B cell (primary cell): ENCODE results near the gene FAM117B. TPM values are rescaled to one million over a fixed set of nuclear protein-coding genes. Genes with fewer than 3 reads are reported as not detected.

Experiments used
- ATAC-seq: fragments of 200-7000 bp; cut with Tn5 transposase; one replicate; pipeline ENCODE4 v1.10.0; 2021; ENCODE audit warnings: low read depth, mild to moderate bottlenecking, moderate number of reproducible peaks, moderate library complexity
- CTCF ChIA-PET: fragments of 350-600 bp; sonication (Branson Sonifier 250); formaldehyde crosslinking; loops from one replicate; lab custom pipeline; 2021; ENCODE audit warnings: antibody characterized with exemption, inconsistent platforms; lab: Charles Lee
- POLR2A ChIA-PET: fragments of 350-600 bp; sonication (Branson Sonifier 250); formaldehyde crosslinking; loops from one replicate; lab custom pipeline; 2021; ENCODE audit warnings: antibody characterized with exemption; lab: Charles Lee
- DNase-seq: peaks from one replicate; pipeline ENCODE4 v3.0.0; 2013
- H2AFZ ChIP-seq: 2 replicates; pipeline ENCODE4 v1.6.1; 2012; ENCODE audit warnings: mild to moderate bottlenecking, low read depth, low read length; ENCODE audit not compliant: insufficient read depth, poor library complexity, severe bottlenecking
- H3K27ac ChIP-seq, 2 donors: 1 replicate in 1 of 2; 2 replicates in 1 of 2; pipeline ENCODE4 v1.5.1; 2012 to 2013; ENCODE audit warnings: low read length in 2 of 2, mild to moderate bottlenecking in 2 of 2, moderate library complexity in 1 of 2
- H3K27me3 ChIP-seq, 4 experiments: fragments of 200-600 bp in 1 of 4; sonication (generic) in 1 of 4; replicated peaks in 1 of 4; 1 replicate in 2 of 4; 2 replicates in 2 of 4; pipeline versions ENCODE4 v1.6.1 to v1.7.0; 2013 to 2016; ENCODE audit warnings: low read length in 3 of 4, mild to moderate bottlenecking in 2 of 4, mixed read lengths in 1 of 4, moderate library complexity in 1 of 4; ENCODE audit not compliant: insufficient read depth in 4 of 4, control insufficient read depth in 3 of 4; ENCODE audit errors: control extremely low read depth in 1 of 4
- H3K36me3 ChIP-seq, 2 experiments: replicated peaks in 1 of 2; 1 replicate in 1 of 2; 2 replicates in 1 of 2; pipeline versions ENCODE4 v1.6.1 to v1.7.1; 2013; ENCODE audit warnings: low read length in 1 of 2; ENCODE audit not compliant: insufficient read depth in 2 of 2, control insufficient read depth in 1 of 2; ENCODE audit errors: control extremely low read depth in 1 of 2, extremely low read depth in 1 of 2
- H3K4me1 ChIP-seq, 2 donors: fragments of 200-600 bp in 1 of 2; sonication (generic) in 1 of 2; 1 replicate in 1 of 2; 2 replicates in 1 of 2; pipeline versions ENCODE4 v1.5.1 to v1.6.1; 2013 to 2017; ENCODE audit warnings: low read length in 2 of 2; ENCODE audit not compliant: control insufficient read depth in 2 of 2, insufficient read depth in 2 of 2
- H3K4me2 ChIP-seq: replicated peaks from 2 replicates; pipeline ENCODE3; 2012; ENCODE audit warnings: mild to moderate bottlenecking, low read depth, low read length; ENCODE audit not compliant: poor library complexity, severe bottlenecking
- H3K4me3 ChIP-seq, 5 experiments: fragments of 200-600 bp in 1 of 5; sonication (generic) in 1 of 5; 1 replicate in 3 of 5; 2 replicates in 2 of 5; pipeline versions ENCODE4 v1.5.1 to v1.7.0; 2011 to 2016; ENCODE audit warnings: low read length in 4 of 5, mild to moderate bottlenecking in 4 of 5, low read depth in 2 of 5, control low read depth in 1 of 5, moderate library complexity in 1 of 5; ENCODE audit not compliant: insufficient read depth in 1 of 5; ENCODE audit errors: control extremely low read depth in 1 of 5, extremely low read depth in 1 of 5
- H3K79me2 ChIP-seq: fragments of 200-600 bp; sonication (generic); one replicate; pipeline ENCODE4 v1.6.0; 2016; ENCODE audit warnings: low read length; ENCODE audit not compliant: control insufficient read depth, insufficient read depth
- H3K9ac ChIP-seq: fragments of 200-600 bp; sonication (generic); 2 replicates; pipeline ENCODE4 v1.6.1; 2017; ENCODE audit warnings: mild to moderate bottlenecking, low read length, moderate library complexity
- H3K9me3 ChIP-seq, 3 donors: one replicate each; pipeline versions ENCODE4 v1.6.1 to v1.7.1; 2013; ENCODE audit warnings: low read length in 2 of 3; ENCODE audit not compliant: control insufficient read depth in 2 of 3, insufficient read depth in 1 of 3; ENCODE audit errors: control extremely low read depth in 1 of 3
- H4K20me1 ChIP-seq: 2 replicates; pipeline ENCODE4 v1.6.0; 2012; ENCODE audit warnings: mild to moderate bottlenecking, low read length; ENCODE audit not compliant: insufficient read depth, control insufficient read depth, poor library complexity, severe bottlenecking
- H3K27ac Mint-ChIP-seq: one replicate; pipeline ENCODE4 v1.8.0; 2021; ENCODE audit warnings: mixed read lengths
- H3K27me3 Mint-ChIP-seq: one replicate; pipeline ENCODE4 v1.8.0; 2021; ENCODE audit warnings: mixed read lengths
- H3K4me1 Mint-ChIP-seq: one replicate; pipeline ENCODE4 v1.8.0; 2021; ENCODE audit warnings: mixed read lengths
- H3K4me3 Mint-ChIP-seq: one replicate; pipeline ENCODE4 v1.8.0; 2021; ENCODE audit warnings: mixed read lengths
- H3K9me3 Mint-ChIP-seq: one replicate; pipeline ENCODE4 v1.8.0; 2022; ENCODE audit warnings: mixed read lengths; ENCODE audit not compliant: insufficient read depth
- EZH2 ChIP-seq: IDR thresholded peaks from 2 replicates; pipeline ENCODE4 v1.6.1; 2012; ENCODE audit warnings: borderline replicate concordance, low read depth, mild to moderate bottlenecking, moderate library complexity, low read length; ENCODE audit not compliant: insufficient read depth, poor library complexity, severe bottlenecking
- WGBS: methylation state at CpG from one replicate; pipeline ENCODE4 v1.1.5; 2013; ENCODE audit warnings: missing lambda C conversion rate; ENCODE audit not compliant: insufficient coverage; 5-methylcytosine and 5-hydroxymethylcytosine counted together
- intact Hi-C: fragments of 100-400 bp; cut with micrococcal nuclease; formaldehyde crosslinking; loops from one replicate; pipeline ENCODE4 v1.10.0; 2022
- polyA plus RNA-seq: library from polyadenylated mRNA; depleted of rRNA; stranded (reverse); fragments of >200 nt; gene quantifications from 2 replicates; pipeline ENCODE4 v1.2.3, GENCODE V29; 2012
- total RNA-seq, 2 donors: library from RNA; stranded (reverse); fragments of 120-200 nt in 1 of 2; gene quantifications; 1 replicate in 1 of 2; 2 replicates in 1 of 2; pipeline versions ENCODE4 v1.2.3 to v1.2.4, GENCODE V29; 2013 to 2022
- TF ChIP-seq, protein P1 (sequence below): fragments of 200-600 bp; IDR thresholded peaks from one replicate; pipeline ENCODE4 v1.8.0; 2022; ENCODE audit warnings: antibody characterized with exemption, mild to moderate bottlenecking

The FAM117B gene
- total and polyA plus RNA-seq, 2 donors (not counting 1 experiment from before 2014, with no cell fraction given) = 11.5 to 50.1 TPM

GRCh38 chr2:202628646-202629198, 6.0 kb upstream of the FAM117B start:
- CTCF ChIA-PET = interaction anchor here (0.6 to 1.5 kb wide), 3 partner anchors 14 to 146 kb away, joined by 3 to 4 read pairs (median 3); no protein-coding TSS in a partner anchor
- no peaks in the 10 kb centered on the region for H3K36me3 ChIP-seq
- H3K79me2 ChIP-seq = peaks cover 27% of the 10 kb centered on the region
- no peak overlapping the region for H3K9ac ChIP-seq
- peaks cover 24% of the 10 kb centered on the region for H3K4me1 Mint-ChIP-seq
- POLR2A ChIA-PET = interaction anchor here (0.7 to 1.4 kb wide), 2 partner anchors 38 to 40 kb away, joined by 5 read pairs; no protein-coding TSS in a partner anchor
- H3K4me3 ChIP-seq = no peak overlapping the region
- no peaks in the 10 kb centered on the region for H3K9me3 ChIP-seq
- TF ChIP-seq, protein P1, sequence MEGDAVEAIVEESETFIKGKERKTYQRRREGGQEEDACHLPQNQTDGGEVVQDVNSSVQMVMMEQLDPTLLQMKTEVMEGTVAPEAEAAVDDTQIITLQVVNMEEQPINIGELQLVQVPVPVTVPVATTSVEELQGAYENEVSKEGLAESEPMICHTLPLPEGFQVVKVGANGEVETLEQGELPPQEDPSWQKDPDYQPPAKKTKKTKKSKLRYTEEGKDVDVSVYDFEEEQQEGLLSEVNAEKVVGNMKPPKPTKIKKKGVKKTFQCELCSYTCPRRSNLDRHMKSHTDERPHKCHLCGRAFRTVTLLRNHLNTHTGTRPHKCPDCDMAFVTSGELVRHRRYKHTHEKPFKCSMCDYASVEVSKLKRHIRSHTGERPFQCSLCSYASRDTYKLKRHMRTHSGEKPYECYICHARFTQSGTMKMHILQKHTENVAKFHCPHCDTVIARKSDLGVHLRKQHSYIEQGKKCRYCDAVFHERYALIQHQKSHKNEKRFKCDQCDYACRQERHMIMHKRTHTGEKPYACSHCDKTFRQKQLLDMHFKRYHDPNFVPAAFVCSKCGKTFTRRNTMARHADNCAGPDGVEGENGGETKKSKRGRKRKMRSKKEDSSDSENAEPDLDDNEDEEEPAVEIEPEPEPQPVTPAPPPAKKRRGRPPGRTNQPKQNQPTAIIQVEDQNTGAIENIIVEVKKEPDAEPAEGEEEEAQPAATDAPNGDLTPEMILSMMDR = no peak
- TF ChIP-seq EZH2 = no peak
- no peak overlapping the region for H3K4me2 ChIP-seq
- H2AFZ ChIP-seq = no peak overlapping the region
- DNase-seq (no peak), ATAC-seq (no peak)
- H3K4me3 Mint-ChIP-seq = no peak overlapping the region
- H3K4me1 ChIP-seq = peaks cover 43 to 45% of the 10 kb centered on the region in 2 donors
- no peaks in the 10 kb centered on the region for H3K27me3 Mint-ChIP-seq
- WGBS = 96% methylated on average over 3 of the region's 3 CpGs
- intact Hi-C loops = no loop called here
- H3K27me3 ChIP-seq = no peaks in the 10 kb centered on the region
- no peaks in the 10 kb centered on the region for H3K9me3 Mint-ChIP-seq
- peak overlapping the region in 1 of 2 donors; percentile 47 for H3K27ac ChIP-seq
- H4K20me1 ChIP-seq = no peaks in the 10 kb centered on the region
- H3K27ac Mint-ChIP-seq = no peak overlapping the region

GRCh38 chr2:202632682-202633290, 2.0 kb upstream of the FAM117B start:
- Histone ChIP-seq H2AFZ (no peak overlapping the region), H3K4me3 (no peak overlapping the region), H3K9me3 (no peaks in the 10 kb centered on the region), H4K20me1 (no peaks in the 10 kb centered on the region), H3K9ac (no peak overlapping the region), H3K4me2 (no peak overlapping the region), H3K27me3 (no peaks in the 10 kb centered on the region), H3K27ac (no peak overlapping the region), H3K36me3 (no peaks in the 10 kb centered on the region), H3K4me1 (peaks cover 26 to 27% of the 10 kb centered on the region in 2 donors), H3K79me2 (peaks cover 47% of the 10 kb centered on the region)
- no peak for DNase-seq
- TF ChIP-seq, protein P1 = no peak
- no peak for TF ChIP-seq EZH2
- intact Hi-C loops = no loop called here
- Mint-ChIP-seq H3K9me3 (no peaks in the 10 kb centered on the region), H3K27ac (peak overlapping the region; percentile 78), H3K4me3 (no peak overlapping the region), H3K4me1 (peaks cover 28% of the 10 kb centered on the region), H3K27me3 (no peaks in the 10 kb centered on the region)
- ChIA-PET CTCF (interaction anchor here (0.7 to 5.2 kb wide), 3 partner anchors 30 to 43 kb away, joined by 3 to 57 read pairs (median 17); no protein-coding TSS in a partner anchor), POLR2A (no interaction called here)
- no peak for ATAC-seq
- WGBS = 92% methylated on average over 3 of the region's 4 CpGs
